Measurements from ENCODE around the gene SLC38A8.

SLC38A8 gene

DNA sequence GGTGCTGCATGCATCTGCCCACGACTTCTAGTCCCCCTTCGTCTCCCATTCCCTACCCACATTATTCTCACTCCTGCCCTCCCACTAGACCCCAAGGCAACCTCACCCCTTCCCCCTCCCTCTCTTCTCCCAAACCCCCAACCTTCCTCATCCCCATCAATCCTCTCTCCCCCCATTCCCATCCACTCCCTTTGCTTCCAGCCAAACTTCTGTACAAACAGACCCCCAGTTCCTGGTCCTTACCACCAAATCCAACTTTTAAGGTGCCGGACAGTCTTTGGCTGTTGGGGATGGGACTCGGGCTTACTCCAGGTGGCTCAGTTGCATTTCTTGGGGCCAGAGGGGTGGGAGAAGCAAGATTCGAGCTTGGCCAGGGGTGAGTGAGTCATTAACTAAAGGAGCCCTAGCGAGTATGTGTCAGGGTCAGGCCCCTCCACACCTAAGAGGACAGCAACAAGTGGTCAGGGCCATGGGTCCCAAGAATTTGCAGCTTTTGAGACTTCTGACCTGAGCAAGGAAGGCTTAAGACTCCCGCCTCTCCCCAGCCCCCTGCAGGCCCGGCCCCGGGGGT is at the start of gene SLC38A8:
Gene SLC38A8 (minus strand): TSS at position 488 of the 571 bp plus-strand sequence. CDS start 638 bp downstream, outside the sequence.
- DNase-seq (ENCODE audit: low read depth), result no peak

DNA sequence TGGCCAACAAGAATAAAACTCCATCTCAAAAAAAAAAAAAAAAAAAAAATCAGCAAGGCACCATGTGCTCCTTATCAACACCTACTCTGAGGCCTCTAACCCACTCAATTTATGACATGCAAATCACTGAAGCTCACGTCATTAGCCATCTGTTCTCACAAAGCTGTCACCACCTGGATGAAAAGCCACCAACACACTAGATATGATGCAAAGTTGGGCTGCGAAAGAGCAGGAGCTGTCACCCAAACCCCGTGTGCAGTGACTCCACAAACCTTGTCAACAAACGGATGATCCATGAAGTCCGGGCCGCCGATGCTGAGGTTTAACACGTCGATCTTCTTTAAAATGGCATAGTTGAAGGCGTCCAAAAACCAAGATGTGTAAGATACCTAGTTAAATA is 48.9 kb upstream of the SLC38A8 start:
- DNase-seq (ENCODE audit: low read depth), result no peak

DNA sequence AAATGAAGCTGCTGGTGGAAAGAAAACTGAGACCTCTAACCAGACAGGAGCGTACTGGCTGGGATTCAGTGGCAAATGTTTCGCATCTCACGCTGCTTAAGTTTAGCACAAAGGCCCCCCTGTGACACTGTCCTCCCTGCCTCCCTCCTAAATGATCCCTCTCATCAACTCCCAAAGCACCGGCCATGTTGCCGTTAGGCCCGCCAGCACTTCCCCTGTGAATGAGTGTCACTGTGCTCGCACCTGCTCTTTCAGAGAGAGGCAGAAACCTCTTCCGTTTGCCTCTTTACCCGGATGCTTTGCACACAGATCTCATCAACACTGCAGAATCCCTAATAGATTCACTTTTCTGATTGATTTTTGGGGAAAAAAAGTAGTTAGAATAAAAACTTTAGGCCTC is 47.6 kb upstream of the SLC38A8 start:
- no peak for DNase-seq (ENCODE audit: low read depth)

DNA sequence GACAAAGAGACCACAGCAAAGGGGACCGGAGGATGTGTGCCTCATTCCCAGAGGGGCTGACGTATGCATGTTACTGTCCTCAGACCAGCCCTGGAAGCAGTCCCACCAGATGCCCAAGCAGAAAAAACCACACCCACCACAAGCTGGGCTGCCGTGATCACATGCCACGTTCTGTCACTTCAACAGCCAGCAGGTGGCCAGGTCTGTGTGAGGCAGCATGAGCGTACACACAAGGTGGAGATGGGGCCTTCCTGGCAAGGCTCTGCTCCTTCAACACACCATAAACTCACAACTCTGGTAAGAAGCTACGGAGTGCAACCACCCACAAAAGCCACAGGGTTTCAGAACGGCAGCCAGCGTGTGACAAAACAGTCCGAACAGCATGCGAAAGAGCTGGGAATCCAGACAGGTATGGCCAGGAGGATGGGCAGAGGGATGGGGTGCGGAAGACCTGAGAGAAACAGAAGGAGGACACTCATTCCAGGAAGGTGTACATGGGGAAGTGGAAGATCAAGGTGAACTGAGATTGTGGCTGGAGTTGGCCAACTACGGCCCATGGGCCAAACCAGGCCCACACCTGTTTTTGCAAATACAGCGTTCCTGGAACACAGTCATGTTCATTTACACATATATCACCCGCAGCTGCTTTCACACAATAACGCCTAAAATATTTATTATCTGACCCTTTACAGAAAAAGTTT is 46.2 kb upstream of the SLC38A8 start:
- DNase-seq (ENCODE audit: low read depth), result no peak

DNA sequence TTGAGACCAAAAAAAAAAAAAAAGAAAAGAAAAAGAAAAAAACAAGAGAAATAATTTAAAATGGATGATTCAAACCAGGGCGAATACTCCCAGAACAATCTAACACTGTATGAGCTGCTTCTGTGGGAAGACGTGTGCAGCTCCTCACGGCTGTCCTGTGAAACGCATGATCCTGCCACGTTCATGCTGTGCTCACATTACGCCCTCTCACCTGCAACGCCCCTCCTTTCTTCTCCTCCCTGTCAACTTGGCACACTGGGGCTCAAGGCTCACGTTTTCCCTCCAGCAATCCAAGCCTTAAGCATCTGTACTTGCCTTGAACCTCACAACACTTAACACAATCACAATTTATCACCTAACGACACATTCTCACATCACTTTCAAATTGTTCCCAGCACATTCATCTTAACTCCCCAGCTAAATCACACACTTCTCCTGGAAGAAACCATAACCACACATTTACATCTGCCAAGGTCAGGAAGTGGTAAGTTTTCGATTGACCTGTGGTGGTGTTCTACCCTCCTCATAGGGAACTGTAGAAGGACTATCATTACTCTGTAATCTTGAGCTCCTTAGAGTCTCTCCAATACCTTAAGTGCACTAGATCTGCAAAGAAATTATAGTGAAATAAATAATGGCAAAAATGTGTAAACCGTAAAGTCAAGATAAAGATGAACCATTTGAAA is 45.0 kb upstream of the SLC38A8 start:
- DNase-seq (ENCODE audit: low read depth), result no peak

DNA sequence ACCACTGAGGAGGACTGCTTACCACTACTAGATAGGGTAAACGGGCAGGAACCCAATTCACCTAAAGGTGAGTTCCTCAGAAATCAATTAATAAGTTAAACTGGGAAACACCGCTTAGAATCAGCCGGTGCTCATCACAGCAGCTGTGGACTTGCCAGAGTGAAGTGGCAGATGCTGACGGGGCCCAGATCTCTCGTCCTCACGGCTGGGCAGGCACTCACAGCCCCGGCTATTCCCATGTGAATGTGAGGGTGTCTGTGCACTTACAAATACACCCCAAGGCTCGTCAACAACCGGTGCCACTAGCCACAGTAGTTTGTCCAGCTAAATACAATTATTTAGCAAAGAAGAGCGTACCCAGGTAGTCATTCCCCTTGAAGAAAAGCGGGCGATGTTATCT is 44.4 kb upstream of the SLC38A8 start:
- no peak for DNase-seq (ENCODE audit: low read depth)

DNA sequence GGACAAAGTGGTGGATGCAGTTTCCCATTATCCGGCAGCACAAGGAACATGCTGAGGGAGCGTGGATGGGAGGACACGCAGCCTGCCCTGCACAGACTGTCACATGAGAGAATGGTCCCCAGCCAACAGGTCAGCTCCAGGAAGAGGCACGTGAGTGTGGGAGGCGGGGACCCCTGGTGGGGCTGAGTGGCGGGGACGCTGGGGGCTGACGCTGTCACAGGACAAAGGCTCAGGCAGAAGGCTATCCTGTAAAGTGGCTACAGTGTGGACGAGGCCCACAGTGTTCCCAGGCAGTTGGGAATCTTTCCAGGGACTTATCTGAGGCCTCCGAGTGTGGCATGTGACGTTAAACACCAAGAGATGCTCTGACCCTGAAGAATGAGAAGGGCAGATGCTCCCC is 43.7 kb upstream of the SLC38A8 start:
- no peak for DNase-seq (ENCODE audit: low read depth)

DNA sequence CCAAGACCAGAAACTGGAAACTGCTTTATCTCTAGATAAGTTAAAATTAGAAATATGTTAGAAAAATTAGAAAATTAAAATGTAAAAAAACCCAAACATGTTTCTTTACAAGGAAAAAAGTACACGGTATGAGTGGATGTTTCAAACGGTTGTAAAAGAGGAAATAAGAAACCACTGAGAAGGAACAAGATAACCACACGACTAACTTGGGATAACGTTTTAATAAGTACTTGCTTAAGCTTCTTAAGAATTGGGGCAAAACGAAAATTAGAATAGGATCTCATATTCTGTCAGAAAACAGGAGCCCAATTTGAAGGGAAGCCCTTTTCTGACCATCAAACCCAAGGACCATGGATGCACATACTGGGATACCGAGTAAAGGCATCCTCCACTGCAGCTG is 43.2 kb upstream of the SLC38A8 start:
- no peak for DNase-seq (ENCODE audit: low read depth)

DNA sequence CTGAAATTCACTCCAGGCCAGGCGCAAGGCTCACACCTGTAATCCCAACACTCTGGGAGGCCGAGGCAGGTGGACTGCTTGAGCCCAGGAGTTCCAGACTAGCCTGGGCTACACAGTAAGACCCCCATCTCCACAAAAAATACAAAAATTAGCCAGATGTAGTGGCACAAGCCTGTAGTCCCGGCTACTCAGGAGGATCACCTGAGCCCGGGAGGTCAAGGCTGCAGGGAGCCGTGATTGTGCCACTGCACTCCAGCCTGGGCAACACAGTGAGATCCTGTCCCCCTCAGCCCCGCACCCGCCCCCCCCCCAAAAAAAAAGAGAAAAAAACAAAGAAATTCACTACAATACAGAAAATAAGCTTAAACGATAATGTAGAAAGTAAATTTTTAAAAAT is 42.7 kb upstream of the SLC38A8 start:
- no peak for DNase-seq (ENCODE audit: low read depth)

DNA sequence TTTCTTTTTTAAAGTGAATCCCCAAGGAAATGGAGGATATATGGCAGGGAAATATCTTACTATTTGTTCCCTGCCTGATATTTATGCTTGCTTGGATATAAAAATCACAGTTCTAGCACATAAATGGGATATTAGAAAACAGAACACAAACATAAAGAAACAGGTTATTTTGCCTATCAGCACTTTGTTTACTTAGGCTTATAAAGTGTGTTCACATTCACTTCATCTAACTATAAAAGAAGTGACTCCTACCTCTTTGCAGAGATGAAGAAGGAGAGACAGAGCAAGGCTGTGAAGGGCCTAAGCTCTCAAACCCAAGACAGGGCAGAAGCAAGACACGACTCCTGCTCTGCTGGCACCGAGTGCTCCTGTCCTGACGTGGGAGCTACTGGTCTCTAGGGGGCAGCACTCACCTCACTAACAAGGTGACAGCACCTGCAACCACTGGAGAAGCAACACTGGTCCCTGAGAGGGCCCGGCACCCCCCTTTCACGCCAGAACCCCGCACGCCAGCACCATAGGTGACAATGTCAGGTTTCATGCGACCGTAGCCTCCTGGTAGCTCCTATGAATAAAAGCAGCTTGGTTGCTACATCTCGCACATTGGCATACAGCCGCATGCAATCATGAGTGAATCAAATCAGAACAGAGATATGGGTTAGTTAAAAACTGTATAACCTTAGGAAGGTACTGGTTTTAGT is 42.1 kb upstream of the SLC38A8 start:
- DNase-seq (ENCODE audit: low read depth), result peak; percentile 50

DNA sequence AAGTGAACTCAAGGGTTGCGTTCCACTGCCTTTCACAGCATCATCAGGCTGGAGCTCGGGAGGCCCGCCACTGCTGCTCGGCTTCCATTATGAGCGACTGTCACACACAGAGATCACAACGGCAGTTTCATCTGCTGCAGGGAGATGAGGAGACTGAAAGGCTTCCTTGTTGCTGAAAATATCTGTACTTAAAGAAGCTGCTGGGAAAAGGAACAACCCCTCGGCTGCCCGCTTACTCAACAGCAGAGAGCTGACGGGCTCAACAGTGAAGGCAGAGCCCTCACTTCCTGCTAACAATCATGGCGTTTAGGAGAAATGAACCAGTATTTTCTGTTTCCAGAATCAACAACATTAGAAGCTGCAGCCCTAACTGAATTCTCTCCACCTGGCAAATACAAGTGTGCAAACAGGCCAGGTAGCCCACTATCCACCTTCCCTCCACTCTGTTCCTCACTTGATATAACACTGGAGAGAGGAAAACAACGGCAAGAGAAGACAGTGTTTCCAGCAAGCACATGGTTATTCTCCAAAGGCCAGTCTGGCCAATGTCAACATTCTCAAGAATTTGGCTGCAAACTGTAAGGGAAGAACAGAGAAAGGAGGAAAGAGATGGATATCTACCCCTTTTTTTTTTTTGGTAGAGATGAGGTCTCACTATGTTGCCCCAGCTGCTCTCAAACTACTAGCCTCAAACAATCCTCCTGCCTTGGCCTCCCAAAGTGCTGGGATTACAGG is 40.4 kb upstream of the SLC38A8 start:
- DNase-seq (ENCODE audit: low read depth), result no peak

DNA sequence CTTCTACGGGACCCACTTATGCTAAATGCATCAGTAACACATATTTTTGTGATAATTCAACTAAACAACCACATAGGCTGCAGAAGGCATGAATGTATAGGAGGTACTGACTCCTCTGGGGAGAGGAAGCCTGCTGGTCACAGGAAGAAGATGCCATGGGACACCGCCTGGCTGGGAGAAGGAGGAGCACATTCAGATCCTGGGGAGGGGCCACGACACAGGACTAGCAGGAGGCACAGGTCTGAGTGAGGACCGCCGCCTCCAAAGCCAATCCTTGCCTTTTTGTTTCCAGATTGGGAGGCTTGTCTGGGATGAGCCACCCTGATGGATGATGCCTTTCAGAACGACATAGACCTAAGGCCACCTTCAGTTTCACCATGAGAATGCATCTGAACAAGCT is 39.5 kb upstream of the SLC38A8 start:
- DNase-seq (ENCODE audit: low read depth), result no peak

DNA sequence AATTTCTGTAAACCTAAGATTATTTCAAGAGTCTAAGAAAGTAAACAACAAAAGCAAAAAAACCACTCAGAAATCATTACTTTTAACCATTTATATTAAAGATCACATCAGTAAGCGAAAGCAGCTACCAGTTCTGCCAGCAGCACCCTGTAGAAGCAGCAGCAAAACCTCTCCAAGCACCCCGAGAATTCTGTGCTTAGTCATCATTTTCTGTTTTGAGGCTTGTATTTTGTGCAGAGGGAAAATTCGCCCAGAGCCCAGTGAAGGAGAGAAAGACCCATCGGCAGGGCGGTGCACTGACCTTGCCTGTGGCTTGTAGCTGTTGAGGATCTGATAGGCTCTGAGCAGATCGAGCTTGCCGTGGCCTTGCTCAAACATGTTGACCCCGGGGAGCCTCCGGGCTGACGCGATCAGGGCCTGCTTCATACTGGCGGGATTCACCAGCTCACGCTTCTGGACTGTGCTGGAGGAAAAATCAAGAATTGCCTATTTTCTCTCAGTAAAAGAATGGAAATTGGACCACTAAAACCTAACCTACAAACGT is 38.9 kb upstream of the SLC38A8 start:
- no peak for DNase-seq (ENCODE audit: low read depth)

DNA sequence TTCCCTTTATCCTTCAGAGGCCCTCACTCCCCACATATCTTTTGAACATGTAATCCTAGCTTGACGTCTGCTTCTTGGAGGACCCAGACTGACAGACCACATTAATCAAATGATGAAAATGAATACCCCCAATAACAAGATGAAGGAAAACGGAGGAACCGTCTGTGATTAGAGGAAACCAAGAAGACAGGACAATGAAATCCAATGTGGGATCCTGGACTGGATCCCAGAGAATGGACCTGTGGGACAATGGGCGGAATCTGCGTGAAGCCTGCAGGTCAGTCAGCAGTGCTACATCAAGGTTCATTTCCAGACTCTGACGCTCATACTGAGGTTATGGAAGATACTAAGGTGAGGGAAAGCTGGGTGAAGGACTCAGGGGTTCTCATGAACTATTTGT is 38.2 kb upstream of the SLC38A8 start:
- no peak for DNase-seq (ENCODE audit: low read depth)

DNA sequence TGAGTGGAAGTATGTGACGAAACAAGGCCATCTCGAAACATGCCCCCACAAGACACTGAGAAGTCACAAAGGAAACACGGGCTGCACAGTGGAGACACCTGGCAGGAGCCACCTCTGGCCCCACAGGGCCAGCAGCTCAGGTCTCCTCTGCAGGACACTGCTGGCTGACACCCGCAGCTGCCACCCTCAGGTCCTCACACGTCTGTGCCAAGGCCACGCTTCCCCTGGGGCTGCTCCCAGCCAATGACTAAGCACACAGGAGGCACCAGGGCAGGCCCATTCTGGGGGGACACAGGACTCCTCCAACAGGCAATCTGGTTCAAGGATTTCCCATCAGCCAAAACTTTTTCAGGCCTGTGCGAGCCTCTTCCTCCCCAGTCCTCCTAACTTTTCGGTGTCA is 37.8 kb upstream of the SLC38A8 start:
- no peak for DNase-seq (ENCODE audit: low read depth)

DNA sequence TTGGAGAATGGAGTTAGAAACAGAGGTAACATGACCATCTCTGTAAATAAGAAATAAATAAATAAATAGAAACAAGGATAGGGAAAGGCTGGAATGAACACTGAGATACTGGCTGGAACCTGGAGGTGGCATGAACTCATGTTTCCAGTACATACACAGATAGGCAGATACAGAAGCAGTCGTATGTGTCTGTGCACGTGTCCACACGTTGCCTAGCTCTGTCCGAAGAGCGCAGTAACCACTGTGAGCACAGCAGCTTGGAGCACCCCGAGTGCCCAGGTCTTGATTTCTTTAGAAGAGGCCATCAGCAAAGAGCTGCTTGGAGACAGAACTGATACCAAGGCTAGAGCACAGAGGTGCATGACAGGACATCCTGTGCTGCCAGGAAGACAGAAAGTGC is 37.1 kb upstream of the SLC38A8 start:
- DNase-seq (ENCODE audit: low read depth), result no peak

DNA sequence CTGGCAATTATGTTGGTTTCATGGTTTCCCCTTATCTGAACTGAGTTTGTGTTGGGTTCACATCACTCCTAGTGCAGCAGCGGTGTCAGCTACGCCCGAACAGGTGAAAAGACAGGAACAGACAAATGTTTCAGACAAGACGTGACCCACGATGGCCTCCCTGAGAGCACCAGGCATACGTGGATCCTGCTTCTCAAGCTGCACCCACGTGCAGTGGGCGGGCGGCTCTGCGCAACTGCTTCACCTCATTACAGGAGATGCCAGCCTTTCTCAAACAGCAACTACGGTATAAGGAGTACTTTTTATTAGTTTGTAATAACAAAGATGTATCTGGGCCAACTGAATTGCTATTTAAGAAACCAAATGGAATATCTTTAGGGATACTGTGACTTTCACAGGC is 32.8 kb upstream of the SLC38A8 start:
- DNase-seq (ENCODE audit: low read depth), result no peak

DNA sequence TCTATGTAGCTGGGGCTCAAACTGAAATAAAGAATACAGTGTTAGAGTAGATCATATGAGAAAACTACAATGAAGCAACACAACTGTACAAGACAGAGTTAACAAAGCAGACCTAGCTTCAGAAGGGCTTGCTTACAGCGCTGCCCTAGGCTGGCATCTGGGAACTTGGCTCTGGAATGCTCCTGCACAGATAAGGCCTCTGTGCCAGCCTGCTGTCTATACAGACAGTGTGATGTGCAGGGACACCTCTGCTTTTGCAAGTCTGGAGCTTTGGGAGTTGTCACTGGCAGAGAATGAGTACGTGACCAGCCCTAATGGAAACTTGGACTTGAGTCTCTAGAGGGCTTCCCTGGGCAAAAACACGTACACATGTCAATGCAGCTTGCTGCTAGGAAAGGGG is 32.1 kb upstream of the SLC38A8 start:
- no peak for DNase-seq (ENCODE audit: low read depth)

DNA sequence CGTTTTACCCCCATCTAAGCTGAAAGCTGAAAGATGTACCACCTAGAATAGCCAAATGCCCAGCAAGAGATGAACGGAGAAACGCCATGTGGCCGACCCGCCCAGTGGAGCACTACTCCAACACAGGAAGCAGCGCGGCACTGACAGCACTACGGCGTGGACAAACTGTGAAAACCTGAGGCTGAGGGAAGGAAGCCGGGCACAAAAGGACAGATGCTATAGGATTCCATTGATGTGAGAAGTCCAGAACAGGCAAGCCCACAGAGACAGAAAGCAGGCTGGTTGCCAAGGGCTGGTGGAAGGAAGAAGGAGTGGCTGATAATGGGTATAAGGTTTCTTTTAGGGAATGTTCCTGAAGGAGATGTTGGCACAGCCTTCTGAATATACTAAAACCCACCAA is 29.4 kb upstream of the SLC38A8 start:
- DNase-seq (ENCODE audit: low read depth), result no peak

DNA sequence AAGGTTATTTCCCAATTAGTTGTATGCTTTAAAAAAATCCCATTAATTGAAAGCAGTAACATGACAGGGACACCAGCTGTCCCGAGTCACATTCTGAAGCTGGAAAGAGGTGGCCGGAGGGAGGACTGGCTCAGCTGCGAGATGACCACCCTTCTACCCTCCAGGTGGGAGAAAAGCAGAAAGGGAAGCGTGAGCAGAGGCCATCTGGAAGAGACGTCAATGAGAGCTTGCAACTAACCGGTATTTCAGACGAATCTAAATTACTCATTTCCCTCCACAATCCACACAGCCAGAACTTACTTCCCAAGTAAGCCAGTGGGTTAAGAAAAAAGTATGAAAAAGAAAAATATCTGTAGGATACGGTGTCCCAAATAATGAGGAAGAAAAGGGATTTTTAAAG is 28.5 kb upstream of the SLC38A8 start:
- DNase-seq (ENCODE audit: low read depth), result no peak

DNA sequence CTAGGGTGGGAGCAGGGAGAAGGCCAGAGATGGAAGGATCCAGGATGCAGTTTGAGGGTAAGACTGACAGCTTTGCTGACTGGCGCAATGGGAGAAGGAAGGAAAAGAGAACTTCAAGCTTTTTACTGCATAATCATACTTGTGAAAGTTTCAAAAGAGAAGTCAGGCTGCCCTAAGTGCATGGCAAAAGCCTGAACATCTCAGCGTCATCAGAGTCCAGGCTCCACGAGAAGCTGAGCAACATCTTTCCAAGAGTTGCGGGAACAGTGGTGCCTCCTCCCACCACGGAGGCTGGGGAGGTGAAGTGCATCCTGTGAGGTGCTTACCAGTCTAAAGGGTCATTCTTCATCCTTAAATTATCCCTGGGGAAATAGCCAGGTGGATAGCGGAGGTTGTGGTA is 26.9 kb upstream of the SLC38A8 start:
- DNase-seq (ENCODE audit: low read depth), result no peak

Measured in fibroblast of the conjunctiva (primary cell).